G401 (cell line): ENCODE data around the gene DENND10. TPM values are rescaled to one million over a fixed set of nuclear protein-coding genes. Genes with fewer than 3 reads are reported as not detected.

Source experiments
- DNase-seq: peaks from one replicate; pipeline ENCODE4 v3.0.0-alpha.2; 2015; ENCODE audit warnings: low spot score
- in situ Hi-C: cut with HindIII; loops from 2 replicates; pipeline ENCODE4 v1.10.0; 2016; ENCODE audit warnings: low sequenced_read_pairs, mixed read lengths
- total RNA-seq: library from RNA; depleted of rRNA; stranded (reverse); fragments of >200 nt; shearing (Covaris generic); gene quantifications from 2 replicates; pipeline ENCODE4 v1.2.3, GENCODE V29; 2014; rRNA removed

The DENND10 gene, protein sequence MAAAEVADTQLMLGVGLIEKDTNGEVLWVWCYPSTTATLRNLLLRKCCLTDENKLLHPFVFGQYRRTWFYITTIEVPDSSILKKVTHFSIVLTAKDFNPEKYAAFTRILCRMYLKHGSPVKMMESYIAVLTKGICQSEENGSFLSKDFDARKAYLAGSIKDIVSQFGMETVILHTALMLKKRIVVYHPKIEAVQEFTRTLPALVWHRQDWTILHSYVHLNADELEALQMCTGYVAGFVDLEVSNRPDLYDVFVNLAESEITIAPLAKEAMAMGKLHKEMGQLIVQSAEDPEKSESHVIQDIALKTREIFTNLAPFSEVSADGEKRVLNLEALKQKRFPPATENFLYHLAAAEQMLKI
- total RNA-seq = 33.3 and 36.4 TPM in 2 replicates

DNA sequence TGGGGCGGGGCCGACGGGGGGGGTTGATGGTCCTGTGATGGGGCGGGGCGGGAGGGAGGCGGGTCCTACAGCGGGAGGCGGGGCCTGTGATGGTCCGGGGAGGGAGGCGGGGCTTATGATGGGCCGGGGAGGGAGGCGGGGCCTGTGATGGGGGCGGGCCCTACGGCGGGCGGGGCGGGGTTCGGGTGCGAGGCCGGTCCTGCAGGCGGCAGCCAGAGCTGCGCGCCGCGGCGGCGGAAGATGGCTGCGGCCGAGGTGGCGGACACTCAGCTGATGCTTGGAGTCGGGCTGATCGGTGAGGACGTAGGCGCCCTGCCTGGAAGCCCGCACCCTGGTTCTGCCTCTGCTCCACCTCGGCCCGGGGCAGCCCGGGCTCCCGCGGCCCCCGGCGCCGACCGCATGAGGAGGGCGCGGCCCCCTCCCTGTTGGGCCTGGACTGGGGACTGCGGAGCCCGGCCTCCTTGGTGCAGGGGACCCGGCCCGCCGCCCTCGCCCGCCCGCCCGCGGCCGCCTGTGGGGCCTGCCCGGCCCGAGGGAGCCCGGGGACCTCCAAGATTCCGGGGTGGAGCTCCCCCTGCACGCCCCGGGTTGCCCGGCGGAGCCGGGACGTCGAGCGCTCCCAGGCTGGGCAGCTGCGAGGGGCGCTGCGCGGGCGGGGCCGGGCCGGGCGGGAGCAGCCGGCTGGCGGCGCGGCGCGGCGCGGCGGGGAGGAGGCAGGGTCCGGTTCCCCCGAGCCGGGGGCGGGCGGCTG, at the start of gene DENND10:
Gene DENND10, plus strand, starts transcription at position 211 of the 751 bp plus-strand sequence. Its CDS starts 30 bp downstream, at position 241.
- DNase-seq = peak; percentile 88
- in situ Hi-C loops = no loop called here

DNA sequence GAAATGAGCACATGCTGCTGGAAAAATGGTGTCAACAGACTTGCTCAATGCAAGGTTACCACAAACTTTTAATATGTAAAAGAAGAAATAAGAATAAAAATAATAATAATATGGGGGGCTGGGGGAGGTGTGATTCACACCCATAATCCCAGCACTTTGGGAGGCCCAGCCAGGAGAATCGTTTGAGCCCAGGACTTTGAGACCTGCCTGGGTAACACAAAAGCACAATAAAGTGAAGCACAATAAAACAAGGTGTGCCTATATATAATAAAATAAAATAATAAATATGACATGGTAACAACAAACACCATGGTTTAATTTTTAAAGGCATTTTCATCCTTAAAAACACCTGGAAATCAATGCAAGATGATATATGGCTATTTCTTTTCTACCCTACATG, 48.4 kb upstream of the DENND10 start:
- DNase-seq = no peak
- in situ Hi-C loops = no loop called here

DNA sequence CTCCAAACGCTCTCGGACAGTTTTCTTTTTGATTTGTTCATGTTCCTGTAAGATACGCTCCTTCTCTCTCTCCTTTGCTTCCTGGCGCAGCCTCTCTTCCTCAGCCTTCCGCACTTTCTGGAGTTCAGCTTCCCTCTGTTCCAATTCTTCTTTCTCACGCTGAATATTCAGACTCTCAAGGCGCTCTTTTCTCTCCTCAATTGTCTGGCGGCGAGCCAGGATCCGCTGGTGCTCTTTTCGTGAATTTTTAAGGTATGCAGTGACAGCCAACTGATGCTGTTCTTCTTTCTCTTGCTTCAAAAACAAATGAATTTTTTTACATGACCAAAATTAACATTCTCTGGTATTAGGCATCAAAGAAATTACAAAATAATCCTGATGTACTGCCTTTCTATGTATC, 45.9 kb upstream of the DENND10 start:
- DNase-seq = no peak
- in situ Hi-C loops = no loop called here

DNA sequence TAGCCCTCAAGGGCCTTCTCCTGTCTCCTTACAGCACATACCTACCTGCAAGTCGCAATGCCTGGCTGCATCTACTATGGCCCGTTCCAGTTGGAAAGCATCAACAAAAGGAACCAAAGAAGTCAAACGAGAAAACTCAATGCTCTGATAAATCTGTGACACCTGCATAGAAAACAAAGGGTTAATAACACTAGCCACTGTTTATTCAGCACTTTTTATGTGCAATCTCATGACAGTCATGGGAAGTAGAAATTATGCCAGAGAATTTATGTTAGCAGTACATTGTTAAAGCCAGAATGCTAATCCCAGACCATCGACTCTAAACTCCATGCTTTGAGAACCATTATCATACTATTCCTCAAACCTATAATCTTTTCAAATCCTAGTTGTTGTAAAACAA, 44.4 kb upstream of the DENND10 start:
- no peak for DNase-seq
- in situ Hi-C loops = no loop called here

DNA sequence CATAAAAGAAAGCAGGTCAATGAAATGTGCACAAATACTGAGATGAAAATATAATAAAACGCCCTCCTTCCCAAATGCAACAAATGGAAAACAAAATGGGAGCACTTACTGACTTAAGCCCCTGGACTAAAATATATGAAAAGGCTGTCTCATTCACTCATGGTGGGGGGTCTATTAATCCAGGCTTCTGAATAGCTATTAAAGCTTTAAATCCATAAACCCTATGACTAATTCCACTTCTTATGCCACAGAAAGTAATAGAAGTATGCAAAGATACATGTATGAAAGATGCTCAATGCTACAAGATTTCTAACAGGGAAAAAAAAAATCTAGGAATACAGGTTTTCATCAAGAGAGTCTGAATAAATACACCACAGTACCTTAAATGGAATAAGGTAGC, 43.8 kb upstream of the DENND10 start:
- in situ Hi-C loops = no loop called here
- no peak for DNase-seq

DNA sequence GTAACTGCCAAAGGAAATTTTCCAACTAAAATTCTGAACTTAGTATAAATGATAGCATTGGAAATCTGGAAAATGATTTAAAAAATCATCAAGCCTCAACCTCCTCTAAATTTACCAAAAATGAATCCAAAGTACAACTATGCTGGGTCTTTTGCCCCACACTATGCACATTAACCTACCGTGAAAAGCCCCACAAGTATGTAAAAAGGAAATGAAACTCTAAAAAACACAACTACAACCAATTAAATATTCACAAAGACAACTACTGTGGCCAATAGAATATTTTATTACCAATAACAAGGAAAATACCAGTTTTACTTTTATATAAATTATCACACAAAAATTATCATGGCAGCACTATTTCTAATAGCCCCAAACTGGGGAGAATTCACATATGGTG, 42.6 kb upstream of the DENND10 start:
- DNase-seq = no peak
- in situ Hi-C loops = no loop called here

DNA sequence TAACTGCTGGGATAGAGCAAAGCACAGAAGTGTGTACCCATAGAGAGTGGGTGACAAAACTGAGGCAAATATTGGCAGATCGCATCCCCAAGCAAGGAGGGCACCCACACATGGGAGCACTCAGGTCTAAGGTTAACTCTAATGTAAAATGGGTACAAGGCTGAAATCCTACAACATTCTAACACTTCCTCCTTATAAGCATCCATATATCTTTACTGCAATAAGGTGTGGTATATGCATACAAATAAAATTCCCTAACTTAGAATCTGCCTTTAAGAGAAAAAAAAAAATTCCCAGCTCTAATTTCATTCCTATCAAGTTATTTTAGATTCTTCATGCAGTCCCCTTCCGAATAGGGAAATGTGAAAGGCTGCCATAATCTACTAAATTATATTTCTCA, 42.0 kb upstream of the DENND10 start:
- in situ Hi-C loops = no loop called here
- DNase-seq = no peak

DNA sequence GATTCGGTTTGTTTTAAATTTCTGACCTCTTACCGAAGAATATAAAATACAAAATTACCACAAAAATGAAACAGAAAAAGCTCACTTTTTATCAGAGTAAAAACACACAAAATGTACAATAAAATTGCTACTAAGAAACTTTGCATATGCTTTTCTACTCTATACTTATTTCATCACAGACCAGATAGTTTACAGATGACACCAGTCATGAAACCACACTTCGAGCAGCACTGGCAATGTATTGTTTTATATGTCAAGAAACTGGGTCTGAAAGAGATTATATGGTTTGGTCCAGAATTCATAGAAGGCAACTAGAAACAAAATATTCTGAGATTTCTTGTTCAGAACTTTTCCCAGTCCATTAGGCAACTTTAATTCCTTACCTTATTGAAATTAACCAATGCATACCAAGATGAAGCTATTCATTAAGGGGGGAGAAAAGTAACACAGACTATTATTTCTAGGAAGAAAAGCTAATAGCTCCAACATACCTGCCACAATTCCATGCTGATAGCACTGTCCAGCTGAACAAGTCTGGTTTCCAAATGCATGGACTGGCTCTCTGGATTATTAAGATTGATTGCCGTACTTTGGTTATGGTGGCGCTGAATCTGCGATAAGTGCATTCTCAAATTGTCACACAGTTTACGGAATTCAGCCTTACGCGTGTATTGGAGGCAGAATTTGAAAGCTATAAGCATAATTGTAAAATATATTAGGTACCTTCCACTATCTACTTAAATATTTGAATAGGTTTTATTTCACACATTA, 33.3 kb upstream of the DENND10 start:
- DNase-seq = no peak
- in situ Hi-C loops = no loop called here

DNA sequence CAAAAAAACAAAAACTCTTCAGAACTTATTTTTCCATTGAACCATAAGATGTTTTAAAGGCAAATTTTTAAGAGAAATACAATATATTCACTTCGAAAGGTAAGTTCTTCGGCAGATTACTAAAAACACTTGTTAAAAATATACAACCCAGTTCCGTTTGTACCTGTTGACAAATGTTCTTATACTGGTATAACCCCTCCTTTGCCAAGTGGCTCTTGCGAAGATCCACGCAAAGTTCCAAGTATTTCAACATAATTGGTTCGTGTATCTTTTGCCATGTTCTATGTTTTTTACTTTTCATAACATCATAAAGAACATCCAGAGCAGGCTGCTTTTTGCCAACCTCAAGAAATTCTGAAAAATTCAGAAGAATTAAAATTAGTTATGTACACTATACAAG, 30.3 kb upstream of the DENND10 start:
- in situ Hi-C loops = no loop called here
- no peak for DNase-seq

DNA sequence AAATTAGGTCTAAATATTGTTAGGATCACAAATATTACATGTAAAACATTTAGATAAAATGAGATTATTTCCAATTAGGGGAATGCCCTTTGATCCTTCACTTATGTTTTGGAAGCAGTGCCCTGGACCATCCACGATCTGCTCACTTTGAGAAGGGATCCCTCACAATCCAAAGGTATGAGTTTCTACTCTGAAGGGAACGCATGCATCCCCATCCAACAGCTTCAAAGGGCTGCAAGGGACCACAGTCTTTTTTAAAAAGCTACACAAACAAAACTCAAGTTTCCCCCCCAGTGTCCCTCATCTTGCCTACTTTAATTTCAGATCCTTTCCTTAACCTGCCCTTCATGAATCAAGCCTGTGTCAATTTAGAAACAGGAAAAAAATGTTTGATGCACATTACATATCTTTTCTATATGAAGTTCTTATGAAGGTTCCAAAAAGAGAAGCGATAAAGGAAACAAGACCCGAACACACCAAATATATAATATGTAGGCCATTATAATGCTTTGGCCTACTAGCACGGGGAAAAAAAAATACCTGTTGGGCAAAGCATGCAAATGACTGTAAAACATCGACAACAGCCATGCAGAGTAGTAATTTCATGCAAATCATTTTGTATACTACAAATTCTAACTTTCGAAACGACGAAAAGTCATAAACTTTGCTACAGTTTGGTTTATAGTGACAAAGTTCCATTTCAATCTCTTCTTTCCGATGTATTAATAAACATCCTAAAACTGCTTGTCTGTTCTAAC, 25.3 kb upstream of the DENND10 start:
- in situ Hi-C loops = no loop called here
- no peak for DNase-seq

DNA sequence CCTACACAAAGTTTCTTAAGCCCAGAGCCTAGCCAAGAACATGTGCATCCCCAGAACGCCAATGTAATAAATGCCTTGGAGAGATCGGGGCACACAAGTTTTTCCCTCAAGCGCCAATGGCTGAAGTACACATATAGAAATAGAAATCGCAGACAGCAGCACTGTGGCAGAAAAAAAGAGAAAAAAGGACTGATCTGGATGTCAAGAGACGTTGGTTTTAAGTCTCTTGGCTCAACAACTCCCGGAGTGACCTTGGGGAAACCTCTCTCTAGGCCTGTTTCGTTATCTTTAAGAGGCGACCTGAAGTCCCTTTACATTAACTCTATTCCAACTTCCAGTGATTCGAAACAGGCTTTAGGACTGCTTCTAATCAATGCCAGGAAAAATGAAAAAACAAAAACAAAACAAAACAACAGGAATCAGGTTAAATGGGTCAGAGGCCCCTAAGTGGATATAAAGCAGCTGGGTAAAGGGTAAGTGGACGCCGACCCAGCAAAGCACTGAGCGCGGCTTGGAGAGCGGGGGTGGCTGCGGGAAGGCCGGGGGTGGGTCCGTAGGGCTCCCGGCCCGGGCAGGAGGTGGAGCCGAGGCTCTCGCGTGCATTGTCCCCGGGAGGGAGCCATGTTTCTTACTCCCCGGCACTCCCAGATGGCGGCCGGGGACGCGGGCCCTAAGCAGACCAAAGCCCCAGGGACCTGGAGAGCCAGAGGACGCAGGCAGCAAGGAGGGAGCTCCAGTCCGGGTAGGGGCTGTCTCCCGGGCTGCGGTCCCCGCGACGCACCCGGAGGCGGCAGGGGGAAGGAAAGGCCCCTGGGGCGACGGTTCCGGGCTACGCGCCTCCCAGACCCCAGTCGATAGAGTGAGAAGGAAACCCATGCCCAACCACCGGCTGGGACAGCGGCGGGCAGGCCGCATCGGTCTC, 24.1 kb upstream of the DENND10 start:
- DNase-seq = peak; percentile 52
- in situ Hi-C loops = no loop called here

DNA sequence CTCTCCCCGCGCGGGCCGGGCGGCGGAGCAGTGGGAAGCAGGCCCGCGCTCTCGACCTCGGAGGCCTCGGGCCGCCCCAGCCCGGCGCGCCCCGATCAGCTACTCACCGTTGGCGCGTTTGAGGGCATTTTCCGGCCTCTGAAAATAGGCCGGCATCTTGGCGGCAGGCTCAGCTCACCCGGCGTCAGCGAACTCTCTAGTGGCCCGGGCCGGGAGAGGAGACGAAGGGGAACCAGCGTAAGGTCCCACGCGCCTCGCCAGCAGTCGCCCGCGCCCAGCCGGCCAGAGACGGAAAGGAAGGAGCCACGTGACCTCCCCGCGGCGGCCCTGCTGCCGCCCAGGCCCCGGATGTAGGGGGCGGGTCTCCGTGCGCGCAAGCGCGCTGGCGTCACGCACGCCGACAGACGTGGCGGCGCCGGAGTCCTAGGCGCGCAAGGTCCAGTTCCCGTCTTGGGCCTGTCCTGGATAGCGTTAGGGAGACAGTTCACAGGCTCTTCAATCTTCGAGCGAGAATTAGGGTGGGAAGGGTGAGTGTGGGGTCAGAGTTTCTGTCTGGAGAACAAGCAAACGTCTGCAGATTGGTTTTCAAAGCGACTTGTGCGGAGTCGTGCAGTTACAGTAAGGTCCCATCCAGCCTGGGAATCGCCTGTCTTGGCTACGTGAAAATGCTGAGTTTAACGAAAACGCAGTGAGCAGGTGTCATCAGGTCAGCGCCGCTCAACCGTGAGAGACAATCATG, 23.2 kb upstream of the DENND10 start, which contains the start of gene EIF3A:
Gene EIF3A, minus strand, starts transcription at position 297 of the 739 bp plus-strand sequence. Its CDS starts 141 bp downstream, at position 156.
- in situ Hi-C loops = no loop called here
- peak; percentile 88 for DNase-seq

DNA sequence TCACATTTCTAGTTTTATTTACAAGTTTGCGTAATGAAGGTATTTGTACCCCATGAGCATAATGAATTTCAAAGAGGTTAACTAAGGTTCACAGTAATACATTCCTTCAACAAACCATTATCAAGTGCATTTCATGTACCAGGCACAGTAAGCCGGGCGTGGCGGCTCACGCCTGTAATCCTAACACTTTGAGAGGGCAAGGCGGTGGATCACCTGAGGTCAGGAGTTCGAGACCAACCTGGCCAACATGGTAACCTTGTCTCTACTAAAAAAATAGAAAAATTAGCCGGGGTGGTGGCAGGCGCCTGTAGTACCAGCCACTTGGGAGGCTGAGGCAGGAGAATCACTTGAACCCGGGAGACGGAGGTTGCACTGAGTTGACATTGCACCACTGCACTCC, 19.0 kb upstream of the DENND10 start:
- DNase-seq = no peak
- in situ Hi-C loops = no loop called here

DNA sequence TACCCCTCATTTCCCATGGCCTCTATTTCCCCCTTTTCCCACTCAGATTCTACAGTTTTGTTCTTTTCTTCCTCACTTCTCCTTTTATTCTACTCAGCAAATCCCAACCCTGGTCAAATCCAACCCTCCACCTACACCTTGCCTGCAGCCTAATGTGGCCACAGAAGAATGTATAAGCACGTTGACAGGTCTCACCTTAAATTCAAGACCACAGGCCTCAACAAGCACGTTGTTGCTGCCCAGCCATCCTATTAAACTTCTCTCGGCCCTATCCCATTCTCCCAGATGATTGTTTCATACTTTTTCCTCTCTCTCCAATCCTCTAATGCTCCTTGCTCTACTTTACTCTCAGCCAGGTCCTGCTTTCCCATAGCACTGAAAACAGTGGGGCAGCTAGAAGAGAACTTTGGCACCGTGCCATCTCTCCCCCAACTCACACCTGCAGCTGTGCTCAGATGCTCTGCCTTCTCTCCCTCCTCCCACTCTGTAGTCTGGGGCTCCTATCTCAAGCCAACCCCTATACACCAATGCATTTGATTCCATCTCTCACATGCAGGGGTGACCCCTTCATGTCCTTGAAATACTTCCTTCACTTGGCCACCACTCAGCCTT, 16.5 kb upstream of the DENND10 start:
- no peak for DNase-seq
- in situ Hi-C loops = no loop called here

DNA sequence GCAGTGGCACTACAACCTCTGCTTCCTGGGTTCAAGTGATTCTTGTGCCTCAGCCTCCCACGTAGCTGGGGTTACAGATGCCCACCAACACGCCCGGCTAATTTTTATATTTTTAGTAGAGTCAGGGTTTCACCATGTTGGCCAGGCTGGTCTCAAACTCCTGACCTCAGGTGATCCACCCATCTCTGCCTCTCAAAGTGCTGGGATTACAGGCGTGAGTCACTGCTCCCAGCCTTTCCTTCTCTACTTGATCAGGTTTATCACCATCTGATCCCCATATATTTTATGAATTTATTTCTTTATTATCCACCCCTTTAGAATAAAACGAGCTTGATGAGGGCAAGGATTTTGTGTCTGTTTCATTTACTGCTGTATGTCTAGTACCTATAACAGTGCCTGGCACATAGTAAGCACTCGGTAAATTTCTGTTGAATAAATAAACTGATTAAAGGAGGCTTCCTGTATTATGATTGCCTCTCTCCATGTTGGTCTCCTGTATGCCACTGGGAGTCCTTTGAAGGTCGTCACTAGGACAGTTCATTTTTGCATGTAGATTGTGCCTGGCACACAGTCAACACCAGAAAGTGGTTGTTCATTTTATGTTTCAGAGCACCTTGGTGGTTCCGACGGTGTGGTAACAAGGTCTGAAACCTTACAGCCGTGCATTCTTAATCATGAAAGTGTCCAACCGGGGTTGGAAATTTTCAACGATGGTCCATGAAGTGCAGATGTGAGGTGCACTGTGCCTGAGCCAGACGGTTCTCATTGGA, 13.7 kb upstream of the DENND10 start:
- DNase-seq = no peak
- in situ Hi-C loops = no loop called here

DNA sequence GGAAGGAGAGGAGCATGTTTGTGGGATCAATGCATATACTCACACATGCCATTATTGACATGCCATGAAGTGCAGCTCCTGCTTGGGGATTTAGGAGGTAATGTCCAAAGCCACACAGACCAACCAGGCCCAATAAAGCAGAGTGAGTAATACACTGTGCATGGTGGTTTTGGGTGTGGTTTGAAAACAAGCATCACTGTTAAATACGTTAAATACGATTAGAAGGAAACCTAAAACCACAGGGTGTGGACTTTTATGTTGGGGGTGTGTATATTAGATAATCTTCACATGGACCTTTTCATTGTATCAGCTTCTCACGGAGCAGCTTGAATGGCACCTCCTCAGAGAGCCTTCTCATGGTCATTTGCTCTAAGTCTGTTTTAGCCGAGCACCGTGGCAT, 12.9 kb upstream of the DENND10 start:
- in situ Hi-C loops = no loop called here
- no peak for DNase-seq
